HCT116 (cell line): ENCODE results near the gene ZNF274. TPM values are rescaled to one million over a fixed set of nuclear protein-coding genes. Genes with fewer than 3 reads are reported as not detected.

Source experiments
- ATAC-seq: fragments of 200-7000 bp; cut with Tn5 transposase; 2 replicates; pipeline ENCODE4 v1.9.1; 2020; ENCODE audit warnings: mild to moderate bottlenecking, moderate library complexity
- BruUV-seq: library from RNA; stranded (reverse); fragments of 400-500 nt; replicated peaks from 2 replicates; lab custom pipeline; 2021; lab: Mats Ljungman, UMichigan
- CTCF ChIA-PET: fragments of 300-600 bp; sonication (Branson Sonifier 250); formaldehyde crosslinking; loops from one replicate; lab custom pipeline; 2021; ENCODE audit warnings: antibody characterized with exemption; lab: Charles Lee
- POLR2A ChIA-PET: fragments of 300-600, 350-600 bp; sonication (Branson Sonifier 250); formaldehyde crosslinking; loops from one replicate; lab custom pipeline; 2021; ENCODE audit warnings: antibody characterized with exemption; lab: Charles Lee
- RAD21 ChIA-PET, 2 experiments: fragments of 300-600 bp; sonication (Branson Sonifier 250); formaldehyde crosslinking; loops; one replicate each; lab custom pipeline; 2023; ENCODE audit warnings: low total read pairs in 2 of 2; ENCODE audit not compliant: uncharacterized antibody in 2 of 2, unreplicated experiment in 2 of 2, low non-redundant PET in 1 of 2; lab: Charles Lee
- DNase-seq: peaks from one replicate; pipeline ENCODE4 v3.0.0-alpha.2; 2010; ENCODE audit warnings: low read depth, low spot score
- H2AFZ ChIP-seq: fragments of 200-600 bp; shearing (Covaris generic), sonication (generic); 2 replicates; pipeline ENCODE4 v1.6.1; 2017; ENCODE audit warnings: low read depth, mixed run types, mixed read lengths, antibody characterized with exemption, low read length; ENCODE audit not compliant: poor library complexity, severe bottlenecking
- H3K27ac ChIP-seq: 2 replicates; pipeline ENCODE4 v1.5.1; 2012; ENCODE audit warnings: low read depth, low read length
- H3K27me3 ChIP-seq: fragments of 200-600 bp; sonication (generic); 2 replicates; pipeline ENCODE4 v1.6.1; 2016; ENCODE audit warnings: mixed run types, low read length, mixed read lengths; ENCODE audit not compliant: insufficient read depth
- H3K36me3 ChIP-seq, 2 experiments: fragments of 200-500 bp in 1 of 2; fragments of 200-600 bp in 1 of 2; sonication (Bioruptor generic) in 1 of 2; sonication (generic) in 1 of 2; 2 replicates each; pipeline versions ENCODE4 v1.5.1 to v1.6.1; 2014 to 2016; ENCODE audit warnings: low read length in 2 of 2, inconsistent platforms in 1 of 2, mixed read lengths in 1 of 2, mixed run types in 1 of 2; ENCODE audit not compliant: insufficient read depth in 2 of 2, control insufficient read depth in 1 of 2
- H3K4me1 ChIP-seq, 2 experiments: fragments of 200-600 bp in 1 of 2; sonication (generic) in 1 of 2; 2 replicates each; pipeline versions ENCODE4 v1.5.1 to v1.6.1; 2012 to 2017; ENCODE audit warnings: low read length in 2 of 2, inconsistent platforms in 1 of 2, mild to moderate bottlenecking in 1 of 2, mixed read lengths in 1 of 2, mixed run types in 1 of 2, moderate library complexity in 1 of 2; ENCODE audit not compliant: insufficient read depth in 2 of 2, control insufficient read depth in 1 of 2
- H3K4me2 ChIP-seq: fragments of 200-600 bp; sonication (generic); 2 replicates; pipeline ENCODE4 v1.6.1; 2017; ENCODE audit warnings: mixed run types, low read length, mixed read lengths
- H3K4me3 ChIP-seq, 2 experiments: fragments of 200-600 bp in 1 of 2; sonication (generic) in 1 of 2; replicated peaks in 1 of 2; 2 replicates each; pipeline ENCODE4 v1.5.1; 2011 to 2016; ENCODE audit warnings: low read length in 2 of 2, control low read depth in 1 of 2, low read depth in 1 of 2, mild to moderate bottlenecking in 1 of 2, mixed read lengths in 1 of 2, mixed run types in 1 of 2
- H3K79me2 ChIP-seq: fragments of 200-600 bp; sonication (generic); 2 replicates; pipeline ENCODE4 v1.6.1; 2017; ENCODE audit warnings: mild to moderate bottlenecking, mixed run types, low read length, moderate library complexity, mixed read lengths; ENCODE audit not compliant: insufficient read depth
- H3K9ac ChIP-seq: fragments of 200-600 bp; sonication (generic); 2 replicates; pipeline ENCODE4 v1.6.1; 2016; ENCODE audit warnings: low read length, mixed read lengths
- H3K9me2 ChIP-seq: fragments of 200-600 bp; sonication (generic), shearing (Covaris generic); 2 replicates; pipeline ENCODE4 v1.6.1; 2017; ENCODE audit warnings: mixed run types, mild to moderate bottlenecking, moderate library complexity; ENCODE audit not compliant: insufficient read depth
- H3K9me3 ChIP-seq, 2 experiments: fragments of 200-500 bp in 1 of 2; fragments of 200-600 bp in 1 of 2; sonication (Bioruptor generic) in 1 of 2; sonication (generic) in 1 of 2; 2 replicates each; pipeline ENCODE4 v1.6.1; 2014 to 2017; ENCODE audit warnings: low read length in 2 of 2, mixed read lengths in 2 of 2, inconsistent platforms in 1 of 2, low read depth in 1 of 2, mild to moderate bottlenecking in 1 of 2, mixed run types in 1 of 2, moderate library complexity in 1 of 2; ENCODE audit not compliant: control insufficient read depth in 1 of 2, insufficient read depth in 1 of 2
- H4K20me1 ChIP-seq: fragments of 200-600 bp; sonication (generic), shearing (Covaris generic); 2 replicates; pipeline ENCODE4 v1.6.1; 2017; ENCODE audit warnings: mixed run types, mild to moderate bottlenecking, moderate library complexity; ENCODE audit not compliant: insufficient read depth
- ATF3 ChIP-seq: IDR thresholded peaks from 2 replicates; pipeline ENCODE4 v1.6.1; 2012
- CBX3 ChIP-seq: IDR thresholded peaks from 2 replicates; pipeline ENCODE4 v1.6.1; 2012; ENCODE audit warnings: low read depth
- CTCF ChIP-seq, 3 experiments: fragments of 200-600 bp in 1 of 3; sonication (generic) in 1 of 3; IDR thresholded peaks in 2 of 3; conservative IDR thresholded peaks in 1 of 3; 2 replicates each; pipeline ENCODE4 v1.5.1; 2012 to 2017; ENCODE audit warnings: low read depth in 2 of 3, low read length in 2 of 3, antibody characterized with exemption in 1 of 3, borderline replicate concordance in 1 of 3, control low read depth in 1 of 3, mild to moderate bottlenecking in 1 of 3, mixed read lengths in 1 of 3, mixed run types in 1 of 3, moderate library complexity in 1 of 3; ENCODE audit not compliant: insufficient read depth in 1 of 3
- EGR1 ChIP-seq: IDR thresholded peaks from 2 replicates; pipeline ENCODE4 v1.6.1; 2012; ENCODE audit warnings: low read depth
- ELF1 ChIP-seq: IDR thresholded peaks from 2 replicates; pipeline ENCODE4 v1.6.1; 2012; ENCODE audit warnings: low read depth, borderline replicate concordance
- EZH2 ChIP-seq: fragments of 200-600 bp; sonication (generic); IDR thresholded peaks from 2 replicates; pipeline ENCODE4 v1.6.1; 2017; ENCODE audit warnings: antibody characterized with exemption, mixed run types
- EZH2phosphoT487 ChIP-seq: fragments of 200-600 bp; IDR thresholded peaks from 2 replicates; pipeline ENCODE4 v1.6.1; 2018; ENCODE audit warnings: antibody characterized with exemption, borderline replicate concordance
- FOSL1 ChIP-seq: IDR thresholded peaks from 2 replicates; pipeline ENCODE4 v1.6.1; 2012; ENCODE audit warnings: low read depth
- JUND ChIP-seq: IDR thresholded peaks from 2 replicates; pipeline ENCODE4 v1.6.1; 2012
- POLR2AphosphoS5 ChIP-seq: IDR thresholded peaks from 2 replicates; pipeline ENCODE4 v1.6.1; 2011; ENCODE audit warnings: mild to moderate bottlenecking, low read depth, low read length, moderate library complexity
- REST ChIP-seq: IDR thresholded peaks from 2 replicates; pipeline ENCODE4 v1.6.1; 2012; ENCODE audit warnings: low read depth
- SIN3A ChIP-seq: IDR thresholded peaks from 2 replicates; pipeline ENCODE4 v1.6.1; 2012; ENCODE audit warnings: low read depth
- YY1 ChIP-seq: IDR thresholded peaks from 2 replicates; pipeline ENCODE4 v1.6.1; 2011; ENCODE audit warnings: low read length, low read depth, moderate library complexity, mild to moderate bottlenecking; ENCODE audit not compliant: insufficient replicate concordance; ENCODE audit errors: extremely low read depth
- ZFX ChIP-seq: fragments of 450-650 bp; IDR thresholded peaks from 2 replicates; pipeline ENCODE4 v1.6.1; 2017
- ZNF274 ChIP-seq: fragments of 200-500 bp; sonication (Bioruptor generic); IDR thresholded peaks from 2 replicates; pipeline ENCODE4 v1.6.1; 2014; ENCODE audit warnings: mild to moderate bottlenecking, low read depth, low read length, inconsistent platforms
- intact Hi-C: fragments of 100-400 bp; cut with micrococcal nuclease; formaldehyde crosslinking; loops from 2 replicates; pipeline ENCODE4 v1.10.0; 2022
- total RNA-seq: library from RNA; stranded (reverse); gene quantifications from one replicate; pipeline ENCODE4 v1.2.1, GENCODE V29; 2021; ENCODE audit not compliant: unreplicated experiment

ZNF274 gene
- total RNA-seq, 1 experiment from 2014 or later = 7.8 TPM

- H4K20me1 ChIP-seq = no peaks in the 10 kb centered on the region
- H3K9me3 ChIP-seq = peaks cover 3 to 10% of the 10 kb centered on the region in 2 experiments; a peak in 2 of 4 replicates
- H3K27me3 ChIP-seq = no peaks in the 10 kb centered on the region
- no peak for ATAC-seq
- RAD21 ChIA-PET = no interaction called here
- no peak for DNase-seq
- TF ChIP-seq ATF3 (no peak), YY1 (no peak), EGR1 (no peak), CTCF (IDR thresholded peaks at IDR 0.05 in 2 of 3, conservative IDR thresholded peaks at IDR 0.05 in 1 of 3; ENCODE audit: borderline replicate concordance in 1 of 3, insufficient read depth in 1 of 3, low read depth in 2 of 3, low read length in 2 of 3) (no peak), POLR2AphosphoS5 (no peak), ZFX (no peak), EZH2phosphoT487 (no peak), SIN3A (no peak), JUND (no peak), ZNF274 (no peak), EZH2 (no peak), CBX3 (no peak), ELF1 (no peak), FOSL1 (no peak), REST (no peak)
- no peak overlapping the region for H3K9ac ChIP-seq
- POLR2A ChIA-PET = no interaction called here
- no TSS peak for BruUV-seq
- H3K9me2 ChIP-seq = no peaks in the 10 kb centered on the region
- H3K79me2 ChIP-seq = no peaks in the 10 kb centered on the region
- no peaks in the 10 kb centered on the region for H3K36me3 ChIP-seq
- intact Hi-C loops = no loop called here
- H2AFZ ChIP-seq = no peak overlapping the region
- no peak overlapping the region for H3K4me2 ChIP-seq
- no peak overlapping the region for H3K4me3 ChIP-seq
- H3K4me1 ChIP-seq = no peaks in the 10 kb centered on the region
- no peak overlapping the region for H3K27ac ChIP-seq
- CTCF ChIA-PET = no interaction called here
Observed at GRCh38 chr19:58154679-58155648, 27.9 kb upstream of the ZNF274 start.
